ENCODE data around the gene MAFF.
"Not testable (repeated sequence)": the region's sequence is repeated elsewhere in the genome, so short reads cannot be mapped to it uniquely, and the experiment has no call there.

The MAFF gene

DNA sequence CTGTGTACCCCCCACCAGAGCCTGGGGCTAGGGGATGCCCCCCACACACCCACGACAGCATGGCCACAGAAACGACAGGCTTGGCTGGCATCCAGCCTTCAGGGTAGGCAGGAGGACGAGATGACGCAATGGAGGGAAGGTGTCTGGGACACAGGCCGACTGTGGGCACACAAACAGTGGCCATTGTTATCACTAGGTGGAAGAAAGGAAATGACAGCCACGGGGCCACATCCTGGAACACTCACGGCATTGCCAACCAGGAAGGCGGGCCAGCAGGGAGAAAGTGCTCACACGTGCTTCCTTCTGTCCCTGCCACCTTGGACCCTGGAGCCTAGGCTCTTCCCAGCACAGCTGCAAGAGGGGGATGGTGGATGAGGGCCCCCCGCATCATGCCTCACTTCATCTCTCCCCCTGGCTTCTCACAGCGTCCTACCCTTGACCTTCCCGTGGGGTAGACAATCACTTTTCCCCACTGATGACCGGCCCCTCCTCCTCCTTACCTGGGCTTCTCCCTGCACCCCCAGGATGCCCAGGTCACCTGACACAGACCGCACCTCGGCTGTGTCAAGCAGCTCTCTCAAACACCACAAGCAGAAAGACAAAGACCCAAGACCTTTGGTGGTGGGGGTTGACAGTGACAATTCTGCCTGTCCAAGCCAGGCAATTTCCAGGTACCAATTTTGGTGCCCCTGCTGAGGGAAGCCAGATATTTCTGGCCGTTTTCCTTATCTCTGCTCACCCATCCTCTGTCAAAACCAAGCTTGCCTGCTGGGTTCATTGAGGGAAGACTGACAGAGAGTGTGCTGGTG, 28.8 kb upstream of the MAFF start:
- no peaks in the 10 kb centered on the region for H3K9me3 Mint-ChIP-seq
- H3K36me3 Mint-ChIP-seq = peaks cover 8% of the 10 kb centered on the region
- no peaks in the 10 kb centered on the region for H3K27me3 Mint-ChIP-seq
- H3K27ac Mint-ChIP-seq = peak overlapping the region; percentile 58
- DNase-seq = peak; percentile 31
- no peak overlapping the region for H3K4me3 Mint-ChIP-seq
- CTCF ChIA-PET = no interaction called here
- H3K4me1 Mint-ChIP-seq = peaks cover 54% of the 10 kb centered on the region

GRCh38 chr22:38173641-38173906, 28.2 kb upstream of the MAFF start:
- peaks cover 59% of the 10 kb centered on the region for H3K4me1 Mint-ChIP-seq

GRCh38 chr22:38174626-38175025, 27.2 kb upstream of the MAFF start:
- CTCF ChIA-PET = no interaction called here
- Mint-ChIP-seq H3K9me3 (no peaks in the 10 kb centered on the region), H3K36me3 (peaks cover 10% of the 10 kb centered on the region), H3K27me3 (no peaks in the 10 kb centered on the region), H3K27ac (peak overlapping the region; percentile 79), H3K4me3 (no peak overlapping the region), H3K4me1 (peaks cover 68% of the 10 kb centered on the region)
- no peak for DNase-seq

More at GRCh38 chr22:38173641-38173906, 28.2 kb upstream of the MAFF start:
- CTCF ChIA-PET = no interaction called here
- no peak for DNase-seq
- Mint-ChIP-seq H3K27me3 (no peaks in the 10 kb centered on the region), H3K27ac (no peak overlapping the region), H3K4me3 (no peak overlapping the region), H3K36me3 (peaks cover 7% of the 10 kb centered on the region), H3K9me3 (no peaks in the 10 kb centered on the region)

- DNase-seq = no peak
- H3K4me3 Mint-ChIP-seq = no peak overlapping the region
- H3K36me3 Mint-ChIP-seq = peaks cover 12% of the 10 kb centered on the region
- peak overlapping the region; percentile 64 for H3K27ac Mint-ChIP-seq
- CTCF ChIA-PET = interaction anchor here (1.2 to 1.7 kb wide), 2 partner anchors 26 to 61 kb away, joined by 4 to 5 read pairs; no protein-coding TSS in a partner anchor
- H3K27me3 Mint-ChIP-seq = no peaks in the 10 kb centered on the region
- no peaks in the 10 kb centered on the region for H3K9me3 Mint-ChIP-seq
- H3K4me1 Mint-ChIP-seq = peaks cover 76% of the 10 kb centered on the region
Observed at GRCh38 chr22:38175206-38176118, 26.3 kb upstream of the MAFF start.

- Mint-ChIP-seq H3K4me1 (peaks cover 82% of the 10 kb centered on the region), H3K27me3 (no peaks in the 10 kb centered on the region), H3K27ac (peak overlapping the region; percentile 64), H3K36me3 (peaks cover 12% of the 10 kb centered on the region), H3K9me3 (no peaks in the 10 kb centered on the region), H3K4me3 (no peak overlapping the region)
- CTCF ChIA-PET = interaction anchor here (1.2 to 1.7 kb wide), 2 partner anchors 25 to 62 kb away, joined by 4 to 5 read pairs; no protein-coding TSS in a partner anchor
- peak; percentile 57 for DNase-seq
Observed at GRCh38 chr22:38176170-38176741, 25.5 kb upstream of the MAFF start.

DNA sequence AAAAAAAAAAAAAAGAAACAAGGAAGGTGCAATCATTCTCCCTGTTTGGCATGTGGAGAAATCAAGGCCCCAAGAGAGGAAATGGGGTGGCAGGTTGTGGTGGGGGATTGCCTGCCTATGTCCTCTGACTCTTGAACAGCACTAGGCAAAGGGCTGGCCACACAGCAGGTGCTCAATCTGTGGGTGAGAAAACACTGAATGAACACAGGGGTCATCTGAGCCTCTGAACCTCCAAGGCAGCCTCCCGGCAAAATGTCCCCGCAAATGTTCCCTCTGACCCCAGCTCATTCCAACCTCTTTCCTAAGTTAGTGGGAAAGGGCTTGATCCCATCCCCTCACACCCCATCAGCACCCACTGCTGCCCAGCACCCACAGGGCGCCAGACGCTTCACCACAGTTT, 24.8 kb upstream of the MAFF start:
- CTCF ChIA-PET = interaction anchor here (1.2 to 1.7 kb wide), 3 partner anchors 24 to 63 kb away, joined by 4 to 5 read pairs (median 4); no protein-coding TSS in a partner anchor
- Mint-ChIP-seq H3K4me3 (no peak overlapping the region), H3K36me3 (peaks cover 12% of the 10 kb centered on the region), H3K9me3 (no peaks in the 10 kb centered on the region), H3K27ac (peak overlapping the region; percentile 64), H3K4me1 (peaks cover 87% of the 10 kb centered on the region), H3K27me3 (no peaks in the 10 kb centered on the region)
- no peak for DNase-seq

DNA sequence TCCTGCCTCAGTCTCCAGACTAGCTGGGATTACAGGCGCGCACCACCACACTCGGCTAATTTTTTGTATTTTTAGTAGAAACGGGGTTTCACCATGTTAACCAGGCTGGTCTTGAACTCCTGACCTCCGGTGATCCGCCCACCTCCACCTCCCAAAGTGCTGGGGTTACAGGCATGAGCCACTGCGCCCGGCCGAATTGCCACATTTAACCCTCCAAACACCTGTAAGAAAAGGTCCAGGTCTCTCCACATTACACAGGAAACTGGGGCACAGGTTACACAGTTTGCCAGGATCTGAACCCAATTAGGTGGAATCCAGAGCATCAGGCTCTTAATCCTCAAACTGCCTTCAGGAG, 24.2 kb upstream of the MAFF start:
- Mint-ChIP-seq H3K36me3 (peaks cover 12% of the 10 kb centered on the region), H3K4me1 (peaks cover 87% of the 10 kb centered on the region)
- H3K27me3 Mint-ChIP-seq, H3K4me3 Mint-ChIP-seq, DNase-seq, H3K27ac Mint-ChIP-seq, H3K9me3 Mint-ChIP-seq: not testable (repeated sequence)
- CTCF ChIA-PET = interaction anchor here (1.2 kb wide), 1 partner anchor 63 kb away, joined by 4 read pairs; no protein-coding TSS in a partner anchor

GRCh38 chr22:38177926-38178604, 23.7 kb upstream of the MAFF start:
- no peak for DNase-seq
- Mint-ChIP-seq H3K4me3 (no peak overlapping the region), H3K9me3 (no peaks in the 10 kb centered on the region), H3K27me3 (no peaks in the 10 kb centered on the region), H3K36me3 (peaks cover 12% of the 10 kb centered on the region), H3K4me1 (peaks cover 86% of the 10 kb centered on the region), H3K27ac (peak overlapping the region; percentile 49)
- CTCF ChIA-PET = interaction anchor here (1.2 kb wide), 1 partner anchor 64 kb away, joined by 4 read pairs; no protein-coding TSS in a partner anchor

DNA sequence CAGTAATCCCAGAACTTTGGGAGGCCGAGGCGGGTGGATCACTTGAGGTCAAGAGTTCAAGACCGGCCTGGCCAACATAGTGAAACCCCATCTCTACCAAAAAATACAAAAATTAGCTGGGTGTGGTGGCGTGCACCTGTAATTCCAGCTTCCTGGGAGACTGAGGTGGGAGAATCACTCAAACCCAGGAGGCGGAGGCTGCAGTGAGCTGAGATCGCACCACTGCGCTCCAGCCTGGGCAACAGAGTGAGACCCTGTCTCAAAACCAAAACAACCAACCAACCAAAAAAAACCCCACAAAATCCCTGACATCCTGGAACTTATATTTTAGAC, 23.2 kb upstream of the MAFF start:
- Mint-ChIP-seq H3K27ac (peak overlapping the region; percentile 49), H3K36me3 (peaks cover 12% of the 10 kb centered on the region), H3K4me1 (peaks cover 81% of the 10 kb centered on the region)
- H3K9me3 Mint-ChIP-seq, H3K4me3 Mint-ChIP-seq, DNase-seq, H3K27me3 Mint-ChIP-seq: not testable (repeated sequence)
- CTCF ChIA-PET = interaction anchor here (0.7 to 1.1 kb wide), 2 partner anchors 25 to 64 kb away, joined by 3 read pairs; no protein-coding TSS in a partner anchor

DNA sequence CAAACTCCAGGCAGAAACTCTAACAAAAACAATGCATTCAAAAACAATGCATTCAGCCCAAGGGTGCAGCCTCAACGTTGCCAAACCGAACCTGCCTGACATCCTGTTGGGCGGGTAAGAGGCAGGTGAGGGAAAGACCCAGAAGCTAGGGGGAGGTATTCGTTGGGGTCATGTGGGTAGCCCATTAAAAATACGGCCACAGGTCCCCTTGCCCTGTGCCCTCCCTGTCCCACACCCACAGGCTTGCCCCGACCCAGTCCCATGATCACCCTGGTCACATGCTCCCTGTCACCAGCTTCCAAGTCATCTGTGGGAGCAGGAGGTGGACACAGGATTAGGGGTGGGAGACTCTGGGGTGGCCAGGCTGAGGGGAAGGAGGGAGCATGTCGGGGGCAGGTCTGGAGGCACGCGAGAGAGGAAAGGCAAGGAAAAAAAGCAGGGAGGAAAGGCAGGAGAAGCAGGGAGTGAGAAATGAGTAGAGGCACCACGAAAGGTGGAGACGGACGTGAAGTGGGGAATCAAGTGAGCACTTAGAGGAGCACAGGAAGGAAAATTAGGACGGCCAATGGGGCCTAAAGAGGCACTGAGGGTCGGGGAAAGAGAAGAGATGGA, 20.8 kb upstream of the MAFF start:
- Mint-ChIP-seq H3K27me3 (peaks cover 17% of the 10 kb centered on the region), H3K9me3 (no peaks in the 10 kb centered on the region), H3K4me3 (peak overlapping the region; percentile 97), H3K4me1 (peaks cover 66% of the 10 kb centered on the region), H3K27ac (peak overlapping the region; percentile 98), H3K36me3 (peaks cover 5% of the 10 kb centered on the region)
- DNase-seq = peak; percentile 67
- CTCF ChIA-PET = interaction anchor here (0.7 to 1.2 kb wide), 2 partner anchors 21 to 58 kb away, joined by 3 read pairs; partner anchors contain the start of gene MAFF

DNA sequence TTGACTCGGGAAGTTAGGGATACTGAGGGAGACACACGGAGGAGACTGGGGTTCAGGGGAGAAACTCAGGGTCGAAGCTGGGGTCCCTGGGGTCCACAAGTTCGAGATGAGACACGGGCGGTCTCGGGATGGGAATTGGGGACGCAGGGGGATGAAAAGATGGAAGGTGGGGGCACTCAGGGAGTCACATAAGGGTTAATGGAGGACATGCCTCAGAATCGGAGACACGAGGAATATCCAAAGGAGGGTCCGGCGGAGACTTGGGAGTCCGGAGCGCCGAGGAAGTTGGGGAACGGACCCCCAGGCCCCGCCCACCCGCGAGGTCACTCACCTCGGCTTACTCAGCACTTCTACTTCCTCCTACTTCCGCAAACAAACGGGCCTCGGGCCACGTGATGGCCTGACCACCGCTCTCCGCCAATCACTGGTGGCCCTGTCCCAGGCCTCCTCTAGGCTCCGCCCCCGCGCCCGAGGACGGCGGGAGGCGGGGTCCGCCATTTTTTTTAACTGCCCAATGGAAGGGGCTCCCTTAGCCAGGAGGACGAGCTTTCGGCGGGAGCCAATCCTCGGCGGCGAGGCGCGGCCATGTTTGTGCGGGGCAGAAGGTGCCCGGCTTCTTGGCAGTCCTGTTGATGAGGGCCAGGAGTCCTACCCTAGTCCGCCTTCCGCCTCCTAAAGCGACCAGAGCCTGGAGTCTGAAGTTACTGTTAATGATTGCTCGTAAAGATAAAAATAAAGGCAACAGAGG, 20.2 kb upstream of the MAFF start, which contains the start of gene PLA2G6:
Gene PLA2G6, minus strand, starts transcription at position 378 of the 748 bp plus-strand sequence. CDS start 12,404 bp downstream, outside the sequence.
- peak within 1 kb of the TSS; percentile 97 for H3K4me3 Mint-ChIP-seq
- DNase-seq = peak; percentile 99
- H3K9me3 Mint-ChIP-seq = no peaks in the 10 kb centered on the region
- CTCF ChIA-PET = interaction anchor here (1.2 kb wide), 1 partner anchor 20 kb away, joined by 3 read pairs; the partner anchor contains the start of gene MAFF
- H3K4me1 Mint-ChIP-seq = peaks cover 59% of the 10 kb centered on the region
- H3K36me3 Mint-ChIP-seq = peaks cover 5% of the 10 kb centered on the region
- H3K27ac Mint-ChIP-seq = peak within 1 kb of the TSS; percentile 98
- peaks cover 17% of the 10 kb centered on the region for H3K27me3 Mint-ChIP-seq

- H3K27me3 Mint-ChIP-seq = peaks cover 37% of the 10 kb centered on the region
- peaks cover 1% of the 10 kb centered on the region for H3K36me3 Mint-ChIP-seq
- no peak for DNase-seq
- H3K4me3 Mint-ChIP-seq = no peak overlapping the region
- peaks cover 29% of the 10 kb centered on the region for H3K4me1 Mint-ChIP-seq
- CTCF ChIA-PET = no interaction called here
- no peak overlapping the region for H3K27ac Mint-ChIP-seq
- H3K9me3 Mint-ChIP-seq = no peaks in the 10 kb centered on the region
Observed at GRCh38 chr22:38184788-38185187, 17.0 kb upstream of the MAFF start.

- DNase-seq = no peak
- CTCF ChIA-PET = no interaction called here
- no peak overlapping the region for H3K27ac Mint-ChIP-seq
Observed at GRCh38 chr22:38186429-38186828, 15.4 kb upstream of the MAFF start.

More at GRCh38 chr22:38186429-38186828, 15.4 kb upstream of the MAFF start:
- Mint-ChIP-seq H3K27me3 (peaks cover 40% of the 10 kb centered on the region), H3K36me3 (no peaks in the 10 kb centered on the region), H3K4me1 (peaks cover 13% of the 10 kb centered on the region), H3K9me3 (no peaks in the 10 kb centered on the region), H3K4me3 (no peak overlapping the region)
